Superior temporal gyrus (tissue), 1 donor: ENCODE results near the gene RABGAP1.

ENCODE experiments used
- DNase-seq: peaks from one replicate; pipeline ENCODE4 v3.0.0-alpha.2; 2016; ENCODE audit errors: extremely low spot score

RABGAP1 gene

GRCh38 chr9:123109540-123110279, 168.9 kb downstream of the RABGAP1 start:
- DNase-seq: no peak

- peak; percentile 40 for DNase-seq
These were observed 170.7 kb downstream of the RABGAP1 start for GRCh38 chr9:123111427-123112014.

DNA sequence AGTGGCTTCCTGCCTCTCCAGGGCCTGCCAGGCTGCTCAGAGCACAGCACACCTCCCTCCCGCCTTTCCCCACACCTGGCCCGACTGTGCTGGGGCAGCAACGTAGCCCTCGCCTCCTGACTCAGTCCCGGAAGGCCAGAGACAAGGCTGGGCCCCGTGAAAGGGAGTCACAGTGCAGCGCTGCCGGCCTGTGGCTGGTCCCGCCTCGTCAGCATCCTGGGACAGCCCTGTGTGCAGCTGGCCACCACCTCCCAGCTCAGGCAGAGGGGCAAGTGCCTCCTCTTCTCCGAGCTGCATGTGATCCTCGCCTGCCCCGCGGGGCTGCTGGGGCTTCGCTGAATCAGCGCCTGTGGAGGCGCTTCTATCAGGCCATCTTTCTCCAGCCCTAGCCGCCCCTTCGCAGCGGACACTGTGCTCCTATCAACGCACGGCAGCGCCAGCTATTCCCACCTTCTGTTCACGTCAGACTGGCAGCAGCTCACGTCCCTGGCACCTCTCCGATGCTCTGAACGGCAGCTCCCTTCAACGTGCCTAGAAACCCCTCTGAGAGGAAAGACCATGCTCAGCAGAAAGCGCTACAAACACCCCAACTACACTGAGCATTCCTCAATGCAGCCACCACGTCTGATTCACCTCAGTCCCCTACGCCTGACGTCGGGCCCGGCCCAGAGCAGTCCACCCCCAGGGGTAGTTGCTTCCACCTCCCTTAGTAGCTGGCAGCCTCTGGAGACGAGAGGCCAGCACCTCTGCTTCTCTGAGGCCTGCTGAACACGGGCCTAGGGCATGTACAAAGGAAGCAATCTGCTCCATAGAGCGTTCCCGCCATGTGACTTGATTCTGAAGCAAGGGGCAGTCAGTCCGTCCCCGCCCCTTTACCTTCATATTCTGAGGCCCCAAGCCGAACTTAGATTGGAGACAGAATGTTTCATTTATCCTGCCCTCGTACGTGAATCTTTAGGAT, 171.5 kb downstream of the RABGAP1 start:
- no peak for DNase-seq

DNA sequence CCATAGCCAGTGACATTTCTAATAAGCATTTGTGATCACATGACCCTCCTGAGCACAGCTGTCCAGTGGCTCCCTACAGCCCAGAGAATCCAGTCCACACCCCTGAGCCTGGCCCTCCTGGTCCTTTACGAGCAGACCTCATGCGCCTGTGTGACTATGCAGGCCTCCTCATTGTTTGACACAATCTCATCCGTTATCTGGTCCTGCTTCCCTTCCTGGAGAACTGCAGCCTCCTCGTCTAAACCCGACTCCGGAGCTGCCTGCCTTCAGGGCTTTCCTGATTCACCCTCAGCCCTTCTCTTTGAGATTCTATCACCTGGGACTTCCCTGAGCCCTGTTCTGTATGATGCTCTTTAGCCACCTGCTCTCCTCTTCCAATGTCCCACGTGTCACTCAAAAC, 172.4 kb downstream of the RABGAP1 start:
- no peak for DNase-seq

DNA sequence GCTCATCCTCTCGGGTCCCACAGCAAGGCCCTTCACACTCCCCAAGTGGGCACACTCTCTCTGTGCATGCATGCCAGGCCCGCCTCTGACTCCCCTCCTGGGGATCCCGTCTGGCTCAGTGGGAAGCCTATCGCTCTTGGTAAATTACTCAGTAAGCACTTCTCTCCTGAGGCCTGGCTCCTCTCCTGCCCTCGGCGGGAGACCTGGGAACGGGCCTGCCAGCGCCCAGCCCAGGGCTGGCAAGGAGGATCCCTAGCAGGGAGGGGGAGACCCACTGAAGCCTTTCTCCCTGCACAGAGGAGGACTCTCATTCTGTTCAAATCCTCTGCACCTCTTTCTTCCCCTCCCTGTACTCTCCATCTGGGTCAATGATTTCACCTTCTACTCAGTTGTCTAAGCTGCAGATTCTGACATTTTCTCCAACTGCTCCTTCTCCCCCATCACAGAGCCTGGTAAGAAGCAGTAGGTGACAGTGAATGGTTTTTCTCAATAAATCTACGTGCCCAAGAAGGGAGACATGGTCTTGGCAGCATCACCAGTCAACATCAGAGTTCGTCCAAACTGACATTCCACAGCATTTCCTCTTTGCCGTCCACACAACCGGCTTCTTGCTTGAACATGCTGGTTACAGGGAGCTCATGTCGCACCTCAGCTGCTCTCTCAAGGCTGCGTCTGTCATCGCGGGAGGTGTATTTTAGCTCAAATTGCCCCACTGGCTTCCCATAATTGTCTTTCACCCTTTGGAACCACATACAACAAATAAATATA, 174.5 kb downstream of the RABGAP1 start:
- no peak for DNase-seq

- no peak for DNase-seq
These were observed 175.2 kb downstream of the RABGAP1 start for GRCh38 chr9:123116036-123116435.

DNA sequence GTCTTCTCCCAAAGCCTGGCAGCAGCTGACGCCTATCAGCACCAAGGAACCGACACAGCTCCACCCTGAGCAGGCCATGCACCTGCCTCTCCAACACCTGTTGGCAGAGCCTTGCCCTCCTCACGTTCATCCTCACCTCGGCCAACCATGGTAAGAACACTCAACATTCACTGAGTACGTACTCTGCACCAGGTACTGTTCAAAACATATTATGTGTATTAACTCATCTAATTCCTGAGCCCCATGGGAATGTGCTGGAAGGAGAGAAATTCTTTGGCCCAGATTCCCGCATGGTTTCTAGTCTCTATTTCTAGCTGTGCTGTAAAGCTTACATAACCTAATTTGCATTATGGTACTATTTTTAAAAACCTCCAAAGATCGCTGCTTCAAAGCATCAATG, 178.7 kb downstream of the RABGAP1 start:
- no peak for DNase-seq

DNA sequence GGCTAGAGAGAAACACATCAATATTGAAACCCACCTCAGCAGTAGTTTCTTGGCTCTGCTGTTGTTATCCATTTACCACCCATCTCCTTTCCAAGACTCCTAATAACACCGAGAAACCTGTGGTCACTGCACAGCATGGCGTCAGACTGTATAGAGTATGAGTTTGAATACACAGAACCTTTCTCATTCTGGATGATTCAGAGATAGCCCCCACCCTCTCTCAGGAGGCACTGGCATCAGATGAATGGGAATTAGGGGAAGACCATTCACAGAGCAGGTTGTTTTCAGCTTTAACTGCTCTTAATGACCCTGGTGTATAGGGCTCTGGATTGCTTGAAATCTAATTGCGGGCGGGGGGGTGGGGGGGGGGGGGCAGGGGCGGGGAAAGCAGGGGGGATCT, 179.3 kb downstream of the RABGAP1 start:
- no peak for DNase-seq

GRCh38 chr9:123120953-123121352, 180.1 kb downstream of the RABGAP1 start:
- DNase-seq: peak; percentile 57

DNA sequence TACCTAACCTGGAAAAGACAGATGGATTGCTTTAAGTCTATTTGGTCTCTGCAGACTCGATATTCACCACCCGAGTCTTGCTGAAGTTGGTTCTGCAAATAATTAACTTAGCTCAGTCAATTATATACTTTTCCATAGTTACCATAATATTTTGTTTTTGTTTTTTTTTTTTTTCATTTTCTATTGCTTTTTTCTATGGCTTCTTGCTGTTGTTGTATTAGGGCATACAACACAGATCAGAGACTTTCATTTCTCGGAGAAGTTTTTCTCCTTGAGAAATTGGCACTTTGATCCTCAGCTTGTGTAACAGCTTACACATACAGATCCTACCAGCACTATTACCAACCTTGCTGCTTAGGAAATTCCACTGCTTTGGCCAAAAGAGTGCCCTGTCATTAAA, 180.6 kb downstream of the RABGAP1 start:
- no peak for DNase-seq

GRCh38 chr9:123127512-123128075, 186.8 kb downstream of the RABGAP1 start:
- no peak for DNase-seq

DNA sequence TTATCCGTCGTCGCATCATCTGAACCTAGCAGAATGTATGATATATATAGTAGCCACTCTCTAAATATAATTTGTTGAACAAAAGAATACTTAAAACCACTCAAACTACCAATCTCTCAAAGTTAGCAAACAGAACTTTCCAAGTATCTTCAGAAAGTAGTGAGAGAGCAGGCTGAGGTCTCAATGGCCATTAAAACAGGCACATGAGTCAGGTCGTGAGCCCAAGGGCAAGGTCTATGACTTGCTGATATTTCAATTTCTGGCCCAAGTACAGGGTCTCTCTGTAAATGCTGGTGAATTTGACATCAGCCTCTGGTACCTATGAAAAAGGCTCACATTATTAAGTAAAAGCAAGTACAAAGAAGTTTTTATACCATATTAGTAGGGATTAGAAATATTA, 187.8 kb downstream of the RABGAP1 start:
- DNase-seq: no peak

- no peak for DNase-seq
These were observed 188.6 kb downstream of the RABGAP1 start for GRCh38 chr9:123129423-123129822.

- no peak for DNase-seq
These were observed 190.4 kb downstream of the RABGAP1 start for GRCh38 chr9:123131258-123131657.

- DNase-seq: no peak
These were observed 191.2 kb downstream of the RABGAP1 start for GRCh38 chr9:123131993-123132392.

GRCh38 chr9:123132696-123133095, 191.9 kb downstream of the RABGAP1 start:
- no peak for DNase-seq

DNA sequence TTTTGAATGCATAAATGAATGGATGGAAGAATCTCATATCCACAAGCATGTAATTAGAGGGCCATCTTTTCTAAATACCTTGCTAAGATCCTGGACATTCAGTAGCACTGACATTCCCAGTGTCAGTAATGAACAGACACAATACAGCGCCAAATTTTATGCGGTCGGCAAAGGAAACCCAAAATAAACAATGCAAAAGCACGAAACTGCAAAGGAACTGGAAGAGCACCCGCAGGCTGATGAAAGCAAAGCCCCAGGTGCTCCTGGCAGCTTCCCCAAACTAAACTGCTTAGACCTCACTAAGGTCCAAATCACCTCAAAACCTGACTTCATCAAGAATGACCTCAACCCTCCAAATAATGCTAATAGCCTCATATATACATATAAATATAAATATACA, 194.6 kb downstream of the RABGAP1 start:
- no peak for DNase-seq

- no peak for DNase-seq
These were observed 197.3 kb downstream of the RABGAP1 start for GRCh38 chr9:123138163-123138562.

DNA sequence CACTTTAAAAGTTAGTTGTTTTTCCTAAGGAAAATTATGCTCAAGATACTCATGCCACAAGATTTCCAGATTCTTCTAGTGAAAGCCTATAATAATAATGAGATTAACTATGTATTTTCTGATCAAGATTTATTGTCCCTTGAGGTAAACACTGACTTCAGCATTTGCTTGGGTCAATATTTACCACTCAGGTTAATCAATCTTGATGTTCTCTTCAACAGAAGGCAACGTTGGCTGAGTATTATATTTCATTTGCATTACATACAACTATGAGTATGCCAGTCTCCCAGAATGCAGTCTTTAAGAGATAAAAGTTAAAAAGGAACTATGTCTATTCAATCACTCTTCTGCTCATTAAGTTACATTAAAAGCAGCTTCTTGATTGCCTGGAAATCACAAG, 208.2 kb downstream of the RABGAP1 start:
- DNase-seq: no peak

DNA sequence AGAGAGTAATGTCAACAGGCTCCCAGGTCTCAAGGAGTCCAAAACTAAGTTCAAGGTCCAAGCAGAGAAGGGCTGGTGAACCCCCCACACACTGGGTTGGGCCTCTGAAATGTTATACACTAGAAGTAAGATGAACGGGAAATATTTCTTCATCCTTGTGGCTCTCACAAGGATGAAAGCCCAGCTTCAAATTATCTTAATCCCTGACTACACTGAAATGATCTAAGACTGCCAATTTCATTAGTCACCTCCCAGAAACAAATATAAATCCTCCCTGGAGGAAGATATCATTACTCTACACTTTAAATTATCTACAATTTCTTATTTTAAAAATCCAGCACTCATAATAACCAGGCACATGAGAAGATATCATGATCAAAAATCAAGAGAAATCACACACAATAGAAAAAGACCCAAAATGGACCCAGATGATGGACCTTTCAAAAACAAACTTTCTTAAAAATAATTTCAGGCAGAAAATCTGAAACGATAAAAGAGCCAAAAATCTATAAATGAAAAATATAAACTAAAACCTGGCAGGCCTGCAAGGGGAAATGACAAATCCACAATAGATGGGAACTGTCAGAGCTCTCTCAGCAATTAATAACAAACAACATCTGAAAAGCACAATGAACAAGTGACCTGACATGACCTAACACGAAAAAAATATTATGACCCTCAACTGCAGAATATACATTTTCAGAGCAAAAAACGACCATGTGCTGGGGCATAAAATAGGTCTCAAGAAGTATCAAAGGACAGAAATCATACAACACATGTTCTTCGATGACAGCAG, 210.1 kb downstream of the RABGAP1 start:
- no peak for DNase-seq
